Stimulated activated CD4-positive, alpha-beta T cell treated with anti-CD3 and anti-CD28 coated beads, Interleukin-4, amount 100 ng/mL, for 48 hours (primary cell): ENCODE measurements around the gene BTBD16.
A peak's percentile ranks its signal among the peaks of the same experiment; 100 is the strongest.

ENCODE experiments used
- DNase-seq, 2 donors: peaks; one replicate each; pipeline ENCODE4 v3.0.0-alpha.2; 2020; ENCODE audit warnings: low read depth in 2 of 2

Gene BTBD16

DNA sequence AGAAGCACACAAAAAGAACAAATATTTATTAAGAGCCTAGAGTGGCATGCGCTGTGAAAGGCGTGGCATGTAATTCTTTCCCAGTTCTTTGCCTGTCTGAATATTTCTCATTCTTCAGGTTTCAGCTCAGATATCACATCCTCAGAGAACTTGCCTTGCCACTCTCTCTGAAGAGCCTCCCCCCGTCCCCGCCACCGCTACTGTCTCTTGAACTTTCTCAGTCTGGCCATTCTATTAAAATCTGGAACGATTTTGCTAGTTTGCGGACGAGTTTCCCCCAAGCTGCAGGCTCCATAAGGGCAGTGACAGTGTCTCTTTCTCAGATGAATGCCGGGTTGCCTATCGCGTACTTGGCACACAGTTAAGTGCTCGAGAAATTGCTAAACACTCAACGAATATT is 102.6 kb downstream of the BTBD16 start:
- DNase-seq = no peak

DNA sequence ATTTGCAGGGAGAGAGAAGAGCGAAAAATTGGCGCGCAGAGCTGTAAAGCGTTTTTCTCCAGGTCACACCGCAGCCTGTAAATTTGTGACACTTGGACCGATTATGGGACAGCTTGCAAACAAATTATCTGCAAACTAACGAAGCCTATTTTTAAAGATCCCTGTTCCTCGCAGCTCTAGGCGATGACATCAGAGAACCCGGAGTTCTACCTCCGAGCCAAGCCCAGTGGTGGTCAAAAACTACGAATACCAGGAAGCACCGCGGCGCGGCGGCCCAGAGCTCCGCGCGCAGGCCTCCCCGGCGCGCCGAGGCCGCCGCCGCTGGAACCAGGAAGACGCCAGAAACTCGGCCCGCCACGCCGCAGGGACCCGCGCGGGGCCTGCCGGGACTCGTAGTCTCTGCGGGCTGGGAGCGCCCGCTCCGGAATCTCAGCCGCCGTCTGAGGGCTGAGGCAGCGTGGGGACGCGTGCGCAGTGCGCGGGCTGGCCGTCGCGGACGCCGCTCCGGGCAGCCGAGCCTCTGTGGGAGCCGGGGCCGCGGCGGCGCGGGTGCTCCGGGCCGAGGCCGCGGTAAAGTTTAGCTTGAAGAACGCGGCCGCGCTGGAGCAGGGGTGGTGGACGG is 103.3 kb downstream of the BTBD16 start, which contains the start of gene PLEKHA1:
Gene PLEKHA1, plus strand, starts transcription at position 472 of the 622 bp plus-strand sequence. CDS start 18,493 bp downstream, outside the sequence.
- DNase-seq = peak; percentile 84 to 89

DNA sequence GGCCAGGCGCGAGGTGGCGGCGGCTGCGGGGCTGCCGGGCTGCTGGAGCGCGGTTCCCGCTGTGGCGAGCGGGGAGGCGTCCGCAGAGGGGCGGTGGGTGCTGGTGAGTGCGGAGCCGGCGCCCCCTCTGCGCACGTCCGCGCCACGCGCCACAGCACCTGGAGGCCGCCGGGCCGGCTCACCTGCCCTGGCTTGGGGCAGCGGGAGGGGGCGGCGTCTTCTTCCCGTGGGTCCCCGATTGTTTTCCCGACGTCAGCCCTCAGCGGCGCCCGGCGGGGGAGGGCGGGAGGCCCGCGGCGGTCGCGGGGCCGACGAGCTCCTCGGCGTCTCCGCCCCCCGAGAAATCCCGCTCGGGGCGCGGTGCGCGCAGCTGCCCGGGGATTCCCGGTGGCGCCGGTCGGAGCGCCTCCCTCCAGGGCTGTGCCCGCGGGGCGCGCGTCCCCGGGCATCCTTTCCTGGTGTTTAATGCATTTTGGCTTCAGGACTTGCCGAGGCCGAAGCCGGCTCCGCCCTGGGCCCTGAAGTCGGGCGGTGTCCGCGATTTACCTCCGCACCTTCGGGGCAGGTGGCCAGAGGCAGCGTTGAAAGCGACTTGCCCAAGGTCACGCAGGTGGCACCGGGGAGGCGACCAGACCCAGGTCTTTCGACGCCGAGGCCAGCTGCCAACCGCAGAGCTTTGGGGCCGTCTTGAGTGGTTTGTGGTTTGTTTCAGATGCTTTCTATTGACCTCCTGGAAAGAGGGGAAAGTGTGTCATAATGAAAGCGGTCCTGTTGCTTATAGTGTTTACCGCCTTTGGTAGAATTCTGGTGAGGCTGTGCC is 104.0 kb downstream of the BTBD16 start:
- DNase-seq = peak; percentile 38 to 53

DNA sequence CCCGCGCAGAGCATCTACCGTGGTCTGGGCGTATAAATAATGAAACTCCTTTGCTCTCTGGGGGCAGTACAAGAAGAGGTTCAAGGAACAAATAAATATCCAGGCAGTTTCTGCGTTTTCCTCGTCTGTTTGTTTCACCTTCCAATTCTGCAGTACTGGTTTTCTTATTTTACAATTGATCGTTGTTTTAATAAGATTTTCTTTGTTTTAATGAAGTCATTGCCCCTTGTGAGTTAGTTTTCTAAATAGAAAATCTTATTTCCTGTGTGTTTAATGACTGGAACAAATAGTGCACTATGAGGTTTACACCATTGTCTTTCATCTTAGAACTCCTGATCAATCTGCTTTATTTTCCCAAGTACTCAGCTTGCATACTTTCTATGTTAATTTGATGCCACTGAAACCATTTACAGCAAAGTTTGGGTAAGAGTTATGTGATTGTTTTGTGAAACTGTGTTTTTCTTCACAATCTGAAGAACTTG is 104.6 kb downstream of the BTBD16 start:
- no peak for DNase-seq

DNA sequence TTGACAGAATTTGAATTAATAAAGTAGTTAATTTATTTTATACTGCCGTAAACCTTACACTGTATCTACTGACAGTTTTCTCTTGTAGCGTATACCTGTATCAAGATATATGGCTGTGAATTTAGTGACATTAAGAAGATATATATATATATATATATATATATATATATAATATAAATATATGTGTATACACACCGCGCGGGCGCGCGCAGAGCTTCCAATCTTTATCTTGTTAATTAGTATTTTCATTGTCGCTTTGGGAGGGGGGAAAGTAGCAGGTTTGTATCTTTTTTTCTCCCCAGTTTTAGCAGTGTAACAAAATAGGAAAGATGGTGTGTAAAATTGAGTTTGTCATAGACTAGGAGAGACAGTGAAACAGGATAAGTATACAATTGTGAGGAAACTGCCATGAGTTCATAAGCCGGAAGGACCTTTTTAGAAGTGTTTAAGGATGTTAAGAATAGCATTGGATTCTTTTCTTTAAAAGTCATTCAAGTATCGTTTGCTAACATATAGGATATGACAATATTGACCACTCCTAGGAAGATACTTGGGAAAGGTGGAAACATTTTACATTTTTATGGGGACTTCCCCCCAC is 105.4 kb downstream of the BTBD16 start:
- DNase-seq = no peak

DNA sequence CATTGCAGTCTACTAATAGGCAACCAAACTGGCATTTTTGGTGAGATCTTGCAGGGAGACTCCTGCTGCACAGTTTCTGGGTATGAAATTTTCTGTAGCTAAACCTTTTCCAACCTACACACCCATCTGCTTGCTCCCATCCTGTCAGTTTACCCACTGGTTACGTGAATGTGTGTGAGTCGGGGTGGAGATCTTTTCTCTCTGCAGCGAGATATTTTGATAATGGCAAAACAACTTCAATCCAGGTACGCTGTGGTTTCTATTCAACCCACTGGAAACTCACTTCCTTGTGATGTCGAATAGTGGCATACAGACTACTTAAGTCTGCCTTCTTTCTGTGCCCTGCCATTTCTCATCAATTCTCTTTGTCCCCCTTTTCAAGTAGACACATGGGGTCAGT is 107.9 kb downstream of the BTBD16 start:
- no peak for DNase-seq

DNA sequence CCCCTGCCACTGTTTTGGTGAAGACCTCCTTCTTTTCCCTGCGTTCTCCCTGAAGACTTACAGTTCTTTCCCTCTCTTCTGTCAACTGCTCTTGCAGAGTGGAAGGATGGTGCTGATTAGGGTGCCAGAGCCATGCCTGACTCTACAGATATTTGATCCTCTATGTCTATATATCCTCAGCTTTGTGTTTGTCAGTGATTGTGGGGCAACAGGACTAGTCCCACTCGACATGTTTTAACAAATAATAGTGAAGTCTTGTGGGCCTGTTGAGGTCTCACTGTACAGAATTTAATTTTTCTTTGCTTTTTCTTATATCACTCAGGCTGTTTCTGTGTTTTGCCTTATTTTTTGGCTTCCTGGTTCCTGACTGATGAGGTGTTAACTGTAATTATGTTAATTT is 108.4 kb downstream of the BTBD16 start:
- no peak for DNase-seq

DNA sequence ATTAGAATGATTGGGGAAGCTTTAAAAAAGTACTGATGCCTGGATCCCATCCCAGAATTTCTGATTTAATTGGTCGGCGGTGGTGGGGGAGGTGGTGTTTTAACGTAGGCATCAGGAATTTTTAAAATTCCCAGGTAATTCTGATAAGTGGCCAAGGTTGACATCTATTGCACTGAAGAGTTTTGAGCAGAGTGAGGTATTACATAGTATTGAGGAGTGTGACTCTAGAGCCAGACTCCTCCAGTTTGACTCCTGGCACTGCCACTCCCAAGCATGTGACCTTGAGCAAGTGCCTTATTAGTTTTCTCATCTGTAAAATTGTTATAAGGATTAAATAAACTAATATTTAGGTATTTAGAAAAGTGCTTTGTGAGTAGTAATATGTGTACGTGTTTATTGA is 109.6 kb downstream of the BTBD16 start:
- DNase-seq = no peak

DNA sequence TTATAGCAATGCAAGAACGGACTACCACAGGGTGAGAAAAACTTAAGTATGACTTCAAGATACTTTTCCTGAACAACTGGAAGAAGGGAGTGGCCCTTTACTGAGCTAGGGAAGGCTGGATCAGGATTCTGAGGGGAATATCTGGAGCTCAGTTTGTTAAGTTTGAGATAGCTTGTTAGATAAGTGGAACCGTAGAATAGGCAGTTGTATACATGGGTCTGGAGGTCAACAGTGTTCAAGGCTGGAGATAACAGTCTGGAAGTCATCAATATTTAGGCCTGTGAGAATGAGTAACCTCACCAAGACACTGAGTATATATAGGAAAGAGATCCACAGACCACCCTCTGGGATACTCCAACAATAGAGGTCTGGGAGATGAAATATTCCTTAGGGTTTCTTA is 110.6 kb downstream of the BTBD16 start:
- DNase-seq = no peak

DNA sequence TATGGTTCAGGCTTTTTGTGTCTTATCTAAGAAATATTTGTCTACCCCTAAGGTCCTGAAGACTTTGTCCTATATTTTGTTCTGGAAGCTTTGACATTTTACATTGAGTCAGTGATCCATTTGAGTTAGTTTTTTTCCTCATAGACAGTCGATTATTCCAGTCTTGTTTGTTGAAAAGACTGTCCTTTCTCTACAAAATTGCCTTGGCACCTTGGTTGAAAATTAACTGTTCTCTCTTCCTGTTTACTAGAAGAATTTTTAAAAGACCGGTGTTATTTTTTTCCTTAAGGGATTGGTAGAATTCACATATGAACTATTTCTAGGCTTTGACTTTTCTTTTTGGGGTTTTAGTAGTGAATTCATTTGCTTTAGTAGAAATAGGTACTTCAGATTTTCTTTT is 115.4 kb downstream of the BTBD16 start:
- DNase-seq = no peak

DNA sequence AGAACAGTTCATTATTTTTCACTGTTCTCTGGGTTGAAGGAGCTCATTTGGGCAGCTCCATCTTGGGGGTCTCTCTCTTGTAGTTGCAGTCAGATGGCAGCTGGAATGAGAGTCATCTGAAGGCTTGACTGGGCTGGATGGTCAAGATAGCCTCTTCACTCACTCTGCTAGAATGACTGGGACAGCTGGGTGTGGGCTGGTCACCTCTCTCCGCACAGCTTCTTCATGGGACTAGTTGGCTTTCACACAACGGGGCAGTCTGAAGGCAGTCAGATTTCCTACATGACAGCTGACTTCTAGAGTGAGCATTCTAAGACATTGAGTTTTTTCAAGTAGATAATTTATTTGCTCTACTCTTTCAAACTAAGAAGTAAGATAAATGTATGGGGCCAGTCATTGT is 116.5 kb downstream of the BTBD16 start:
- DNase-seq = no peak
